Nephron progenitor cell (in vitro differentiated cells): ENCODE data around the gene BBS1.

Experiments used
- DNase-seq: peaks from one replicate; pipeline ENCODE4 v3.0.0; 2021
- H3K27ac Mint-ChIP-seq: 2 replicates; pipeline ENCODE4 v1.8.0; 2021; ENCODE audit warnings: mild to moderate bottlenecking, moderate library complexity, mixed read lengths
- H3K27me3 Mint-ChIP-seq: 2 replicates; pipeline ENCODE4 v1.8.0; 2021; ENCODE audit warnings: mild to moderate bottlenecking, low read depth, mixed read lengths; ENCODE audit not compliant: poor library complexity
- H3K36me3 Mint-ChIP-seq: 2 replicates; pipeline ENCODE4 v1.8.0; 2021; ENCODE audit warnings: low read depth, mixed read lengths
- H3K4me1 Mint-ChIP-seq: 2 replicates; pipeline ENCODE4 v1.8.0; 2021; ENCODE audit warnings: mixed read lengths
- H3K4me3 Mint-ChIP-seq: 2 replicates; pipeline ENCODE4 v1.8.0; 2021; ENCODE audit warnings: mild to moderate bottlenecking, moderate library complexity, mixed read lengths
- H3K9me3 Mint-ChIP-seq: 2 replicates; pipeline ENCODE4 v1.8.0; 2021; ENCODE audit warnings: mild to moderate bottlenecking, moderate library complexity, mixed read lengths
- CTCF ChIP-seq: fragments of 200-600 bp; sonication (generic); IDR thresholded peaks from 2 replicates; pipeline ENCODE4 v1.5.0; 2021; ENCODE audit warnings: antibody characterized with exemption

BBS1 gene

GRCh38 chr11:66564984-66565383 is 54.5 kb downstream of the BBS1 start:
- peaks cover 3% of the 10 kb centered on the region for H3K27me3 Mint-ChIP-seq
- peaks cover 11% of the 10 kb centered on the region for H3K4me1 Mint-ChIP-seq
- H3K27ac Mint-ChIP-seq = no peak overlapping the region
- no peak overlapping the region for H3K4me3 Mint-ChIP-seq
- no peak for DNase-seq
- TF ChIP-seq CTCF = no peak
- H3K36me3 Mint-ChIP-seq = peaks cover 15% of the 10 kb centered on the region
- H3K9me3 Mint-ChIP-seq = no peaks in the 10 kb centered on the region

- Mint-ChIP-seq H3K9me3 (no peaks in the 10 kb centered on the region), H3K4me3 (no peak overlapping the region), H3K4me1 (peaks cover 22% of the 10 kb centered on the region), H3K27me3 (peaks cover 8% of the 10 kb centered on the region), H3K27ac (no peak overlapping the region), H3K36me3 (peaks cover 4% of the 10 kb centered on the region)
- no peak for DNase-seq
- no peak for TF ChIP-seq CTCF
Measured at GRCh38 chr11:66566221-66566620, 55.8 kb downstream of the BBS1 start.

GRCh38 chr11:66567787-66568123 is 57.3 kb downstream of the BBS1 start:
- H3K27me3 Mint-ChIP-seq = peaks cover 8% of the 10 kb centered on the region
- no peak for TF ChIP-seq CTCF
- no peak overlapping the region for H3K27ac Mint-ChIP-seq
- no peak for DNase-seq
- no peaks in the 10 kb centered on the region for H3K9me3 Mint-ChIP-seq
- no peaks in the 10 kb centered on the region for H3K36me3 Mint-ChIP-seq
- peaks cover 22% of the 10 kb centered on the region for H3K4me1 Mint-ChIP-seq
- no peak overlapping the region for H3K4me3 Mint-ChIP-seq

GRCh38 chr11:66568124-66568916 is 57.9 kb downstream of the BBS1 start, which contains the start of gene CTSF:
TSS of gene CTSF (minus strand) at chr11:66568606. CDS start at chr11:66568486, 120 bp downstream.
- Mint-ChIP-seq H3K4me3 (no peak within 1 kb of the TSS), H3K27ac (no peak within 1 kb of the TSS), H3K4me1 (peaks cover 22% of the 10 kb centered on the region), H3K9me3 (peaks cover under 1% of the 10 kb centered on the region), H3K27me3 (peaks cover 8% of the 10 kb centered on the region), H3K36me3 (no peaks in the 10 kb centered on the region)
- no peak for TF ChIP-seq CTCF
- no peak for DNase-seq

- no peak overlapping the region for H3K4me3 Mint-ChIP-seq
- peaks cover 8% of the 10 kb centered on the region for H3K9me3 Mint-ChIP-seq
- H3K27ac Mint-ChIP-seq = no peak overlapping the region
- DNase-seq = no peak
- no peak for TF ChIP-seq CTCF
- H3K4me1 Mint-ChIP-seq = peaks cover 22% of the 10 kb centered on the region
- peaks cover 5% of the 10 kb centered on the region for H3K36me3 Mint-ChIP-seq
- peaks cover 13% of the 10 kb centered on the region for H3K27me3 Mint-ChIP-seq
Measured at GRCh38 chr11:66569076-66569475, 58.6 kb downstream of the BBS1 start.
